Calu3 (cell line): ENCODE measurements around the gene KLHDC8A. TPM values are rescaled to one million over a fixed set of nuclear protein-coding genes. Genes with fewer than 3 reads are reported as not detected.

Source experiments
- BruUV-seq: library from RNA; stranded (reverse); fragments of 400-500 nt; replicated peaks from 2 replicates; lab custom pipeline; 2021; lab: Mats Ljungman, UMichigan
- CTCF ChIA-PET: fragments of 300-600 bp; sonication (Branson Sonifier 250); formaldehyde crosslinking; loops from one replicate; lab custom pipeline; 2022; ENCODE audit warnings: antibody characterized with exemption; lab: Charles Lee
- DNase-seq: peaks from one replicate; pipeline ENCODE4 v3.0.0; 2022
- H3K27ac Mint-ChIP-seq: one replicate; pipeline ENCODE4 v1.8.0; 2022; ENCODE audit warnings: mixed read lengths; ENCODE audit not compliant: unreplicated experiment
- H3K27me3 Mint-ChIP-seq: one replicate; pipeline ENCODE4 v1.8.0; 2022; ENCODE audit warnings: mixed read lengths; ENCODE audit not compliant: unreplicated experiment
- H3K36me3 Mint-ChIP-seq: one replicate; pipeline ENCODE4 v1.8.0; 2022; ENCODE audit warnings: mild to moderate bottlenecking, moderate library complexity, mixed read lengths; ENCODE audit not compliant: insufficient read depth, unreplicated experiment
- H3K4me1 Mint-ChIP-seq: one replicate; pipeline ENCODE4 v1.8.0; 2022; ENCODE audit warnings: mild to moderate bottlenecking, low read depth, mixed read lengths; ENCODE audit not compliant: unreplicated experiment
- H3K4me3 Mint-ChIP-seq: one replicate; pipeline ENCODE4 v1.8.0; 2022; ENCODE audit warnings: mild to moderate bottlenecking, low read depth, moderate library complexity, mixed read lengths; ENCODE audit not compliant: unreplicated experiment
- H3K9me3 Mint-ChIP-seq: one replicate; pipeline ENCODE4 v1.8.0; 2022; ENCODE audit warnings: low read depth, mixed read lengths; ENCODE audit not compliant: unreplicated experiment
- intact Hi-C: fragments of 100-400 bp; cut with micrococcal nuclease; formaldehyde crosslinking; loops from one replicate; pipeline ENCODE4 v1.10.0; 2022; ENCODE audit not compliant: unreplicated experiment
- total RNA-seq: library from RNA; stranded (reverse); gene quantifications from 2 replicates; pipeline ENCODE4 v1.2.3, GENCODE V29; 2022
- TF ChIP-seq, protein P1 (sequence below): fragments of 200-600 bp; IDR thresholded peaks from one replicate; pipeline ENCODE4 v1.8.0; 2022; ENCODE audit warnings: antibody characterized with exemption; ENCODE audit not compliant: unreplicated experiment

Gene KLHDC8A
- total RNA-seq, 1 experiment from 2014 or later, result not detected

DNA sequence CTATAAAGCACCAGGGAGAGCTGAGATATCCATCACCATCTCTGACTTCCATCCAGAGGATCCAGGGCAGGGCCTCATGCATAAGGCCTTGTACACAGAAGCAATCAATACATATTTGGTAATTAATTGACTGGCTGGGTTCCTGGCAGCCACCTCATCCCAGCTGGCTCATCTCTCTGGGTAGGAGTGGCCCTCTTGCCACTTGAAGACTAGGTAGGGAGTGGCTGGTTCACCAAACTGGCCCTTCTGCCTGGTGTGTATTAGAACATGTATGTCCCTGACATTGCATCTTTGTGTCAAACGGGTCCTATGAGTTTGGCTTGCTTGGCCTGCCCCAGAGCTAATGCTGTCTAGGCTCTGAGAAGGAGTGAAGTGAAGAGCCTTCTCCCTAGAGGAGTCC lies 47.0 kb downstream of the KLHDC8A start:
- no peak for DNase-seq
- intact Hi-C loops, result no loop called here
- no peaks in the 10 kb centered on the region for H3K27me3 Mint-ChIP-seq
- H3K4me3 Mint-ChIP-seq, result no peak overlapping the region
- TF ChIP-seq, protein P1, sequence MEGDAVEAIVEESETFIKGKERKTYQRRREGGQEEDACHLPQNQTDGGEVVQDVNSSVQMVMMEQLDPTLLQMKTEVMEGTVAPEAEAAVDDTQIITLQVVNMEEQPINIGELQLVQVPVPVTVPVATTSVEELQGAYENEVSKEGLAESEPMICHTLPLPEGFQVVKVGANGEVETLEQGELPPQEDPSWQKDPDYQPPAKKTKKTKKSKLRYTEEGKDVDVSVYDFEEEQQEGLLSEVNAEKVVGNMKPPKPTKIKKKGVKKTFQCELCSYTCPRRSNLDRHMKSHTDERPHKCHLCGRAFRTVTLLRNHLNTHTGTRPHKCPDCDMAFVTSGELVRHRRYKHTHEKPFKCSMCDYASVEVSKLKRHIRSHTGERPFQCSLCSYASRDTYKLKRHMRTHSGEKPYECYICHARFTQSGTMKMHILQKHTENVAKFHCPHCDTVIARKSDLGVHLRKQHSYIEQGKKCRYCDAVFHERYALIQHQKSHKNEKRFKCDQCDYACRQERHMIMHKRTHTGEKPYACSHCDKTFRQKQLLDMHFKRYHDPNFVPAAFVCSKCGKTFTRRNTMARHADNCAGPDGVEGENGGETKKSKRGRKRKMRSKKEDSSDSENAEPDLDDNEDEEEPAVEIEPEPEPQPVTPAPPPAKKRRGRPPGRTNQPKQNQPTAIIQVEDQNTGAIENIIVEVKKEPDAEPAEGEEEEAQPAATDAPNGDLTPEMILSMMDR, result no peak
- H3K36me3 Mint-ChIP-seq, result peaks cover 10% of the 10 kb centered on the region
- BruUV-seq, result no TSS peak
- CTCF ChIA-PET, result interaction anchor here (1.3 kb wide), 1 partner anchor 36 kb away, joined by 6 read pairs; no protein-coding TSS in a partner anchor
- H3K9me3 Mint-ChIP-seq, result no peaks in the 10 kb centered on the region
- H3K27ac Mint-ChIP-seq, result no peak overlapping the region
- peaks cover 12% of the 10 kb centered on the region for H3K4me1 Mint-ChIP-seq

DNA sequence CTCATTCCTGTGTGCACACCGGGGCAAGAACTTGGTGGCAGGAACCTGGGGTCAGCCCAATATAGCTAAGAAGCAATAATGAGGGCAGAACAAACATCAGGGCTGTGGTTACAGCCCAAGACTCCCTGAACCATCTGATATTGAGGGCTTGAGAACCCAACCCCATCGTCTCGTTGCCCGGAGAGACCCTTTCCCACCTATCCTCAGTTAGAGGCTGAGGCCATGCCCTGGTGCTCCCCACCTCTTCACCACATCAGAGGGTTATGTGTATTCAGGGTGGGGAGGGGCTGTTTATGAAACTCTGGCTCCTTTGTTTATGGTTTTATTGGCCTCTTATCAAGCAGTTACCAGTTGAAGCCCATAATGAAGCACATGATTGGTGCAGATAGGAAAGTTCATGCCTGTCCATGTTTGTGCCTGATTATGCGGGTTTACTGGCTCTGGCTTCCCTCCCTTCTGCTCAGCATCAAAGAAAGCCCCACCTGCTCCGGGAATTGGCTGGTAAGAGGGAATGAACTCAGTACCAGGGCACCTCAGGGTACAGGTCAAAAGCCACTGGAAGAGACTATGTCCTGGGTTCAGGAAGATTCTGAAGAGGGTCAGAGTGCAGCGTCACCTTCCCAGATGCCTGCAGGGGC lies 49.7 kb downstream of the KLHDC8A start:
- H3K36me3 Mint-ChIP-seq, result peaks cover 16% of the 10 kb centered on the region
- TF ChIP-seq, protein P1, result no peak
- no peaks in the 10 kb centered on the region for H3K9me3 Mint-ChIP-seq
- H3K27ac Mint-ChIP-seq, result no peak overlapping the region
- CTCF ChIA-PET, result interaction anchor here (1.0 to 1.7 kb wide), 2 partner anchors 13 to 34 kb away, joined by 3 to 4 read pairs; no protein-coding TSS in a partner anchor
- peaks cover 12% of the 10 kb centered on the region for H3K4me1 Mint-ChIP-seq
- intact Hi-C loops, result no loop called here
- DNase-seq, result no peak
- no peak overlapping the region for H3K4me3 Mint-ChIP-seq
- no TSS peak for BruUV-seq
- no peaks in the 10 kb centered on the region for H3K27me3 Mint-ChIP-seq

DNA sequence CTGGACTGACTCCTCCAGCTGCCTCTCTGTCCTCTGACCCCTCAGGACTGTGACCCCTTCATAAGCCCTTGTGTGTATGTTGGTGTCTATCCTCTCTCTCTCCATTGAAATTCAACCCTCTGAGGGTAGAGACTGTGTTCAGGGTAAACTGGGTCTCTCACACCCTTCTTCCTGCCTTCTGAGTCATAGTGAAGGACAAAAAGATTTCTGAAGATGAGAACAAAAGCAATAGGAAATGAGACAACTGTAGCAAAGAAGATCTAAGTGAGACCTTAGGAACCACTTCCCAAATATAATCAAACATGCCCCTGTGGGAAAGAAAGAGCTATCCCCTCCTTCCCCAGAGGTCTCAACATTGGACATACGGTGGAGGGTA lies 52.0 kb downstream of the KLHDC8A start:
- TF ChIP-seq, protein P1, result no peak
- Mint-ChIP-seq H3K27me3 (no peaks in the 10 kb centered on the region), H3K27ac (peak overlapping the region; percentile 59), H3K36me3 (peaks cover 27% of the 10 kb centered on the region), H3K4me3 (no peak overlapping the region), H3K4me1 (peaks cover 19% of the 10 kb centered on the region), H3K9me3 (no peaks in the 10 kb centered on the region)
- CTCF ChIA-PET, result no interaction called here
- no TSS peak for BruUV-seq
- intact Hi-C loops, result no loop called here
- no peak for DNase-seq

DNA sequence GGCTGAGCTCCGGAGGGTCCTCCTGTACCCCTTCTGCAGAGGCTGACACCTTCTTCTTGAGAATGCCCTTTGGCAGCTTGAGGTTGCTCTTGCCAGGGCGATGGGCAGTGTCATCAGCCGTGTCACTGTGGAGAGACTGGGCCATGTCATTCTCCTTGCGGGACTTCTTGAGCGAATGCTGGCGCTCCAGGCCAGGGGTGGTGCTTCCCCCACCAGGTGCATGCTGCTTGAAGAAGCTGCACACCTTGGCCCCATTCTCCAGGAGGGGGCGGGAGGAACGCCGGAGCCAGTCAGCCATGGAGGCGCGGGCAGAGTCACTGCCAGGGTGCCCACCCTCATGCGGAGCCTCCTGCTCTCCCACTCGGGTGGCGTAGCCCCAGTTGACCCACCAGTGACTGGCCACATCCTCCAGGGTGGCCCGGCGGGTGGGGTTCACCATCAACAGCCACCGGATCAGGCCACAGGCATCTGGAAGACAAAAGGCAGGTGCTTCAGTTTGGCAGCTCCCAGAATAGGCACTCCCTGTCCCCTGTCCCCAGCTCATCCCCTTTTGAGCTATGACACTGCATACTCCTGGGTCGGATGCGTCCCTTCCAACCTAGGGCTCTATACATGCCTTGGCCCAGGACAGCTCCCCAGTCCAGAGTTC lies 52.6 kb downstream of the KLHDC8A start:
- intact Hi-C loops, result no loop called here
- peaks cover 19% of the 10 kb centered on the region for H3K4me1 Mint-ChIP-seq
- BruUV-seq, result no TSS peak
- H3K9me3 Mint-ChIP-seq, result no peaks in the 10 kb centered on the region
- no peak for DNase-seq
- peaks cover 27% of the 10 kb centered on the region for H3K36me3 Mint-ChIP-seq
- H3K4me3 Mint-ChIP-seq, result no peak overlapping the region
- CTCF ChIA-PET, result interaction anchor here (1.7 kb wide), 1 partner anchor 13 kb away, joined by 7 read pairs; no protein-coding TSS in a partner anchor
- peak overlapping the region; percentile 59 for H3K27ac Mint-ChIP-seq
- TF ChIP-seq, protein P1, result no peak
- H3K27me3 Mint-ChIP-seq, result no peaks in the 10 kb centered on the region
